Pulmonary artery endothelial cell (primary cell): ENCODE results near the gene TTLL7. TPM values are rescaled to one million over a fixed set of nuclear protein-coding genes. Genes with fewer than 3 reads are reported as not detected.

Experiments used
- DNase-seq: peaks from one replicate; pipeline ENCODE4 v3.0.0-alpha.2; 2011; ENCODE audit warnings: low read depth, low spot score
- total RNA-seq: library from RNA; depleted of rRNA; stranded (reverse); fragments of >200 nt; gene quantifications from 2 replicates; pipeline ENCODE4 v1.2.3, GENCODE V29; 2014

Gene TTLL7
- total RNA-seq: 4.2 and 11.1 TPM in 2 replicates

GRCh38 chr1:83998498-83999315 lies at the start of gene TTLL7:
Gene TTLL7 (minus strand): TSS chr1:83999132. CDS start chr1:83952211, 46,921 bp downstream.
- DNase-seq: peak; percentile 19

GRCh38 chr1:84042461-84042860 lies 43.5 kb upstream of the TTLL7 start:
- DNase-seq: no peak

- no peak for DNase-seq
Measured at GRCh38 chr1:84037758-84038611, 39.1 kb upstream of the TTLL7 start.

- no peak for DNase-seq
Measured at GRCh38 chr1:84031802-84032327, 32.9 kb upstream of the TTLL7 start.

GRCh38 chr1:84027368-84027767 lies 28.4 kb upstream of the TTLL7 start:
- DNase-seq: no peak

GRCh38 chr1:84025966-84026365 lies 27.0 kb upstream of the TTLL7 start:
- no peak for DNase-seq

GRCh38 chr1:84021822-84022221 lies 22.9 kb upstream of the TTLL7 start:
- DNase-seq: no peak

GRCh38 chr1:84020151-84020550 lies 21.2 kb upstream of the TTLL7 start:
- DNase-seq: no peak

GRCh38 chr1:84019217-84019616 lies 20.3 kb upstream of the TTLL7 start:
- DNase-seq: no peak

GRCh38 chr1:84013708-84014107 lies 14.8 kb upstream of the TTLL7 start:
- DNase-seq: no peak

- no peak for DNase-seq
Measured at GRCh38 chr1:84012018-84012417, 13.1 kb upstream of the TTLL7 start.

GRCh38 chr1:84010136-84010535 lies 11.2 kb upstream of the TTLL7 start:
- no peak for DNase-seq

- DNase-seq: no peak
Measured at GRCh38 chr1:84008631-84009030, 9.7 kb upstream of the TTLL7 start.

GRCh38 chr1:84006591-84006990 lies 7.7 kb upstream of the TTLL7 start:
- DNase-seq: no peak

- no peak for DNase-seq
Measured at GRCh38 chr1:84001501-84001900, 2.6 kb upstream of the TTLL7 start.

- no peak for DNase-seq
Measured at GRCh38 chr1:84000954-84001495, 2.1 kb upstream of the TTLL7 start.

- DNase-seq: no peak
Measured at GRCh38 chr1:84000196-84000885, 1.4 kb upstream of the TTLL7 start.

GRCh38 chr1:83999316-83999819 lies 436 bp upstream of the TTLL7 start:
- peak; percentile 22 for DNase-seq

- DNase-seq: no peak
Measured at GRCh38 chr1:83998205-83998497, 781 bp downstream of the TTLL7 start.

GRCh38 chr1:83997631-83998030 lies 1.3 kb downstream of the TTLL7 start:
- DNase-seq: no peak

GRCh38 chr1:83996621-83997020 lies 2.3 kb downstream of the TTLL7 start:
- DNase-seq: no peak
